Type B pancreatic cell (in vitro differentiated cells): ENCODE measurements around the gene SH3RF3. TPM values are rescaled to one million over a fixed set of nuclear protein-coding genes. Genes with fewer than 3 reads are reported as not detected.

Source experiments
- DNase-seq: peaks from one replicate; pipeline ENCODE4 v3.0.0; 2021; ENCODE audit warnings: mixed read lengths; ENCODE audit not compliant: unreplicated experiment; ENCODE audit errors: extremely low spot score
- H3K27ac Mint-ChIP-seq: 2 replicates; pipeline ENCODE4 v1.8.0; 2021; ENCODE audit warnings: mild to moderate bottlenecking, mixed read lengths
- H3K27me3 Mint-ChIP-seq: 2 replicates; pipeline ENCODE4 v1.8.0; 2021; ENCODE audit warnings: mixed read lengths
- H3K36me3 Mint-ChIP-seq: 2 replicates; pipeline ENCODE4 v1.8.0; 2021; ENCODE audit warnings: mixed read lengths
- H3K4me1 Mint-ChIP-seq: one replicate; pipeline ENCODE4 v1.8.0; 2021; ENCODE audit warnings: mixed read lengths; ENCODE audit not compliant: unreplicated experiment
- H3K4me3 Mint-ChIP-seq: 2 replicates; pipeline ENCODE4 v1.8.0; 2021; ENCODE audit warnings: mild to moderate bottlenecking, mixed read lengths
- H3K9me3 Mint-ChIP-seq: 2 replicates; pipeline ENCODE4 v1.8.0; 2021; ENCODE audit warnings: mixed read lengths
- CTCF ChIP-seq: fragments of 200-600 bp; sonication (generic); conservative IDR thresholded peaks from 2 replicates; pipeline ENCODE4 v1.5.0; 2021; ENCODE audit warnings: antibody characterized with exemption, mild to moderate bottlenecking
- total RNA-seq: library from RNA; stranded (reverse); gene quantifications from 2 replicates; pipeline ENCODE4 v1.2.1, GENCODE V29; 2021; ENCODE audit warnings: low replicate concordance

SH3RF3 gene
- total RNA-seq, 1 donor from 2014 or later: 13.9 TPM

- no peaks in the 10 kb centered on the region for H3K36me3 Mint-ChIP-seq
- H3K9me3 Mint-ChIP-seq: no peaks in the 10 kb centered on the region
- H3K4me1 Mint-ChIP-seq: peaks cover 37% of the 10 kb centered on the region
- H3K27ac Mint-ChIP-seq: no peak overlapping the region
- H3K4me3 Mint-ChIP-seq: no peak overlapping the region
- no peak for DNase-seq
- TF ChIP-seq CTCF: no peak
- H3K27me3 Mint-ChIP-seq: peaks cover 8% of the 10 kb centered on the region
Observed at GRCh38 chr2:109347626-109348025, 218.6 kb downstream of the SH3RF3 start.

- Mint-ChIP-seq H3K4me3 (no peak overlapping the region), H3K27ac (no peak overlapping the region), H3K36me3 (no peaks in the 10 kb centered on the region), H3K27me3 (peaks cover 8% of the 10 kb centered on the region), H3K4me1 (peaks cover 37% of the 10 kb centered on the region), H3K9me3 (no peaks in the 10 kb centered on the region)
- DNase-seq: no peak
- no peak for TF ChIP-seq CTCF
Observed at GRCh38 chr2:109348190-109348589, 219.2 kb downstream of the SH3RF3 start.

GRCh38 chr2:109348671-109349502 is 219.9 kb downstream of the SH3RF3 start:
- no peak for TF ChIP-seq CTCF
- Mint-ChIP-seq H3K9me3 (no peaks in the 10 kb centered on the region), H3K4me1 (peaks cover 37% of the 10 kb centered on the region), H3K4me3 (no peak overlapping the region), H3K27me3 (peaks cover 8% of the 10 kb centered on the region), H3K36me3 (no peaks in the 10 kb centered on the region), H3K27ac (no peak overlapping the region)
- no peak for DNase-seq

GRCh38 chr2:109349503-109350465 is 220.8 kb downstream of the SH3RF3 start:
- Mint-ChIP-seq H3K27ac (no peak overlapping the region), H3K4me3 (no peak overlapping the region), H3K36me3 (no peaks in the 10 kb centered on the region), H3K4me1 (peaks cover 37% of the 10 kb centered on the region), H3K9me3 (no peaks in the 10 kb centered on the region), H3K27me3 (peaks cover 8% of the 10 kb centered on the region)
- DNase-seq: peak; percentile 63
- peak; percentile 45 for TF ChIP-seq CTCF

- DNase-seq: no peak
- H3K27ac Mint-ChIP-seq: no peak overlapping the region
- TF ChIP-seq CTCF: no peak
- H3K36me3 Mint-ChIP-seq: no peaks in the 10 kb centered on the region
- H3K4me3 Mint-ChIP-seq: no peak overlapping the region
- H3K27me3 Mint-ChIP-seq: peaks cover 8% of the 10 kb centered on the region
- no peaks in the 10 kb centered on the region for H3K9me3 Mint-ChIP-seq
- H3K4me1 Mint-ChIP-seq: peaks cover 37% of the 10 kb centered on the region
Observed at GRCh38 chr2:109350526-109350925, 221.5 kb downstream of the SH3RF3 start.
